H9 (cell line): ENCODE measurements around the gene CASP8. TPM values are rescaled to one million over a fixed set of nuclear protein-coding genes. Genes with fewer than 3 reads are reported as not detected.

Experiments used
- DNase-seq: peaks from one replicate; pipeline ENCODE4 v3.0.0-alpha.2; 2017
- H2AFZ ChIP-seq: one replicate; pipeline ENCODE4 v1.6.1; 2013; ENCODE audit warnings: mild to moderate bottlenecking, low read length, control low read depth, moderate library complexity
- H2AK5ac ChIP-seq: 2 replicates; pipeline ENCODE4 v1.6.1; 2013; ENCODE audit warnings: low read length, control low read depth, mixed read lengths; ENCODE audit not compliant: insufficient read length
- H2BK120ac ChIP-seq: one replicate; pipeline ENCODE4 v1.6.1; 2013; ENCODE audit warnings: low read depth, mild to moderate bottlenecking, low read length, control low read depth, inconsistent platforms; ENCODE audit not compliant: poor library complexity, severe bottlenecking
- H2BK12ac ChIP-seq: 2 replicates; pipeline ENCODE4 v1.6.1; 2013; ENCODE audit warnings: low read length, control low read depth, mixed read lengths, low read depth; ENCODE audit not compliant: insufficient read length
- H2BK15ac ChIP-seq: 2 replicates; pipeline ENCODE4 v1.6.1; 2013; ENCODE audit warnings: low read depth, low read length, control low read depth
- H2BK20ac ChIP-seq: one replicate; pipeline ENCODE4 v1.6.1; 2013; ENCODE audit warnings: low read depth, mild to moderate bottlenecking, low read length, control low read depth, inconsistent platforms; ENCODE audit not compliant: poor library complexity, severe bottlenecking
- H2BK5ac ChIP-seq: 2 replicates; pipeline ENCODE4 v1.6.1; 2013; ENCODE audit warnings: low read length, control low read depth, mixed read lengths; ENCODE audit not compliant: insufficient read length
- H3K14ac ChIP-seq: 2 replicates; pipeline ENCODE4 v1.6.1; 2013; ENCODE audit warnings: low read length, control low read depth; ENCODE audit not compliant: insufficient read depth
- H3K18ac ChIP-seq: 2 replicates; pipeline ENCODE4 v1.6.1; 2013; ENCODE audit warnings: low read depth, mild to moderate bottlenecking, mixed read lengths, low read length, control low read depth; ENCODE audit not compliant: insufficient read length
- H3K23ac ChIP-seq: 2 replicates; pipeline ENCODE4 v1.6.1; 2013; ENCODE audit warnings: low read length, control low read depth, mixed read lengths, low read depth; ENCODE audit not compliant: insufficient read length
- H3K23me2 ChIP-seq: 2 replicates; pipeline ENCODE4 v1.6.1; 2013; ENCODE audit warnings: low read depth, mild to moderate bottlenecking, mixed read lengths, low read length, control low read depth; ENCODE audit not compliant: insufficient read length, poor library complexity, severe bottlenecking
- H3K27ac ChIP-seq: 2 replicates; pipeline ENCODE4 v1.5.1; 2013; ENCODE audit warnings: low read length, control low read depth, mixed read lengths, low read depth; ENCODE audit not compliant: insufficient read length
- H3K27me3 ChIP-seq: 2 replicates; pipeline ENCODE4 v1.6.1; 2013; ENCODE audit warnings: low read length, control low read depth, inconsistent platforms; ENCODE audit not compliant: insufficient read depth
- H3K4ac ChIP-seq: 2 replicates; pipeline ENCODE4 v1.6.1; 2013; ENCODE audit warnings: low read depth, mild to moderate bottlenecking, control low read depth, inconsistent platforms, low read length, moderate library complexity
- H3K4me1 ChIP-seq: 2 replicates; pipeline ENCODE4 v1.6.1; 2013; ENCODE audit warnings: low read length, control low read depth, inconsistent platforms; ENCODE audit not compliant: insufficient read depth
- H3K4me2 ChIP-seq: 2 replicates; pipeline ENCODE4 v1.6.1; 2013; ENCODE audit warnings: low read length, control low read depth, mixed read lengths; ENCODE audit not compliant: insufficient read length, insufficient read depth
- H3K56ac ChIP-seq: 2 replicates; pipeline ENCODE4 v1.6.1; 2013; ENCODE audit warnings: low read depth, mild to moderate bottlenecking, mixed read lengths, low read length, control low read depth; ENCODE audit not compliant: insufficient read length
- H3K79me1 ChIP-seq: 2 replicates; pipeline ENCODE4 v1.6.1; 2013; ENCODE audit warnings: low read depth, mild to moderate bottlenecking, moderate library complexity, low read length, control low read depth, inconsistent platforms; ENCODE audit not compliant: insufficient read depth, poor library complexity, severe bottlenecking
- H3K79me2 ChIP-seq: 2 replicates; pipeline ENCODE4 v1.6.1; 2013; ENCODE audit warnings: low read length, control low read depth, inconsistent platforms; ENCODE audit not compliant: insufficient read depth
- H3K9ac ChIP-seq: 2 replicates; pipeline ENCODE4 v1.6.1; 2013; ENCODE audit warnings: low read length, control low read depth, mixed read lengths; ENCODE audit not compliant: insufficient read length; ENCODE audit errors: extremely low read depth
- H3K9me3 ChIP-seq: one replicate; pipeline ENCODE4 v1.6.1; 2013; ENCODE audit warnings: low read depth, low read length, inconsistent platforms; ENCODE audit not compliant: control insufficient read depth
- H3T11ph ChIP-seq: one replicate; pipeline ENCODE4 v1.6.1; 2013; ENCODE audit warnings: mild to moderate bottlenecking, low read length, control low read depth, inconsistent platforms
- H4K20me1 ChIP-seq: one replicate; pipeline ENCODE4 v1.6.1; 2013; ENCODE audit not compliant: control insufficient read depth, insufficient read length, insufficient read depth
- H4K5ac ChIP-seq: 2 replicates; pipeline ENCODE4 v1.6.1; 2013; ENCODE audit warnings: low read depth, mild to moderate bottlenecking, mixed read lengths, low read length, control low read depth; ENCODE audit not compliant: insufficient read length
- H4K8ac ChIP-seq: replicated peaks from 2 replicates; pipeline ENCODE4 v1.6.1; 2013; ENCODE audit warnings: low read length, control low read depth, mixed read lengths, low read depth; ENCODE audit not compliant: insufficient read length
- H4K91ac ChIP-seq: 2 replicates; pipeline ENCODE4 v1.6.1; 2013; ENCODE audit warnings: low read depth, mild to moderate bottlenecking, moderate library complexity, mixed read lengths, low read length, control low read depth; ENCODE audit not compliant: insufficient read length
- H3K27ac Mint-ChIP-seq, 3 experiments: 2 replicates in 2 of 3; 3 replicates in 1 of 3; pipeline ENCODE4 v1.8.0; 2020 to 2021; ENCODE audit warnings: mixed read lengths in 3 of 3, mild to moderate bottlenecking in 1 of 3, moderate library complexity in 1 of 3
- H3K27me3 Mint-ChIP-seq: 2 replicates; pipeline ENCODE4 v1.8.0; 2021; ENCODE audit warnings: low read depth, mild to moderate bottlenecking, moderate library complexity, mixed read lengths
- H3K36me3 Mint-ChIP-seq, 3 experiments: 2 replicates in 2 of 3; 3 replicates in 1 of 3; pipeline ENCODE4 v1.8.0; 2020 to 2021; ENCODE audit warnings: low read depth in 3 of 3, mixed read lengths in 3 of 3; ENCODE audit not compliant: insufficient read depth in 1 of 3
- H3K4me1 Mint-ChIP-seq, 2 experiments: 2 replicates each; pipeline ENCODE4 v1.8.0; 2020; ENCODE audit warnings: mixed read lengths in 2 of 2
- H3K4me3 Mint-ChIP-seq, 2 experiments: 2 replicates in 1 of 2; 3 replicates in 1 of 2; pipeline ENCODE4 v1.8.0; 2020 to 2021; ENCODE audit warnings: mild to moderate bottlenecking in 2 of 2, mixed read lengths in 2 of 2, moderate library complexity in 1 of 2
- H3K9me3 Mint-ChIP-seq, 2 experiments: 2 replicates in 1 of 2; 3 replicates in 1 of 2; pipeline ENCODE4 v1.8.0; 2020; ENCODE audit warnings: mild to moderate bottlenecking in 2 of 2, mixed read lengths in 2 of 2, moderate library complexity in 1 of 2
- CTCF ChIP-seq: fragments of 200-600 bp; sonication (generic); conservative IDR thresholded peaks from 3 replicates; pipeline ENCODE4 v1.8.0; 2021; ENCODE audit warnings: antibody characterized with exemption, mild to moderate bottlenecking
- WGBS: extraction: QIAGEN DNeasy Blood & Tissue Kit; methylation state at CpG from one replicate; pipeline ENCODE4 v1.1.7; 2013; ENCODE audit warnings: missing lambda C conversion rate, low lambda C conversion rate, mixed read lengths; ENCODE audit not compliant: insufficient read length; ENCODE audit errors: extremely low coverage; 5-methylcytosine and 5-hydroxymethylcytosine counted together
- total RNA-seq: library from RNA; stranded (reverse); gene quantifications from 2 replicates; pipeline ENCODE4 v1.2.1, GENCODE V29; 2021

Gene CASP8
- total RNA-seq, 1 experiment from 2014 or later = 10.0 TPM

- TF ChIP-seq CTCF = no peak
- no peak overlapping the region for H3K4ac ChIP-seq
- no peaks in the 10 kb centered on the region for H4K20me1 ChIP-seq
- H3K79me2 ChIP-seq = no peaks in the 10 kb centered on the region
- H3K4me2 ChIP-seq = no peak overlapping the region
- no peak overlapping the region for H3K56ac ChIP-seq
- H3K23me2 ChIP-seq = no peaks in the 10 kb centered on the region
- no peak overlapping the region for H2AFZ ChIP-seq
- Mint-ChIP-seq H3K4me3 (no peak overlapping the region), H3K9me3 (peaks cover 0 to 13% of the 10 kb centered on the region in 2 experiments; a peak in 2 of 5 replicates), H3K27ac (peak overlapping the region in 1 of 3 experiments; percentile 48; a peak in 1 of 7 replicates), H3K27me3 (no peaks in the 10 kb centered on the region), H3K4me1 (peaks cover 27 to 36% of the 10 kb centered on the region in 2 experiments), H3K36me3 (peaks cover 0 to 22% (median 0%) of the 10 kb centered on the region in 3 experiments; a peak in 2 of 7 replicates)
- no peak overlapping the region for H2BK120ac ChIP-seq
- H3K23ac ChIP-seq = no peak overlapping the region
- WGBS = no CpG with 5 or more reads among the region's 6 CpGs
- H3K18ac ChIP-seq = no peak overlapping the region
- H3K27ac ChIP-seq = no peak overlapping the region
- H2BK12ac ChIP-seq = no peak overlapping the region
- H2BK15ac ChIP-seq = no peak overlapping the region
- DNase-seq = no peak
- no peak overlapping the region for H2BK20ac ChIP-seq
- H2BK5ac ChIP-seq = no peak overlapping the region
- no peak overlapping the region for H4K91ac ChIP-seq
- no peak overlapping the region for H3T11ph ChIP-seq
- H3K9me3 ChIP-seq = no peaks in the 10 kb centered on the region
- H3K14ac ChIP-seq = no peak overlapping the region
- peaks cover 6% of the 10 kb centered on the region; the same call in 1 of the 2 replicates for H3K4me1 ChIP-seq
- H3K9ac ChIP-seq = no peak overlapping the region
- H3K27me3 ChIP-seq = no peaks in the 10 kb centered on the region
- H4K5ac ChIP-seq = no peak overlapping the region
- H3K79me1 ChIP-seq = no peaks in the 10 kb centered on the region
- no peak overlapping the region for H4K8ac ChIP-seq
- H2AK5ac ChIP-seq = no peak overlapping the region
These were observed 41.6 kb upstream of the CASP8 start for GRCh38 chr2:201218780-201219179.
